Measurements from ENCODE around the gene RAB24. TPM values are rescaled to one million over a fixed set of nuclear protein-coding genes. Genes with fewer than 3 reads are reported as not detected.
"Not testable (repeated sequence)": the region's sequence is repeated elsewhere in the genome, so short reads cannot be mapped to it uniquely, and the experiment has no call there.

The RAB24 gene
- 21.6 TPM for total RNA-seq
- long read RNA-seq, transcript RAB24-201 (8 exons, 1,311 nt) = major isoform, 24 of 40 reads
- long read RNA-seq, transcript RAB24-206 (7 exons, 1,820 nt) = minor isoform, 8 of 40 reads
- long read RNA-seq, partial matches to known transcripts = 2 of 40 reads
- long read RNA-seq, other reads (novel, unspliced or antisense) = 4 of 40 reads

DNA sequence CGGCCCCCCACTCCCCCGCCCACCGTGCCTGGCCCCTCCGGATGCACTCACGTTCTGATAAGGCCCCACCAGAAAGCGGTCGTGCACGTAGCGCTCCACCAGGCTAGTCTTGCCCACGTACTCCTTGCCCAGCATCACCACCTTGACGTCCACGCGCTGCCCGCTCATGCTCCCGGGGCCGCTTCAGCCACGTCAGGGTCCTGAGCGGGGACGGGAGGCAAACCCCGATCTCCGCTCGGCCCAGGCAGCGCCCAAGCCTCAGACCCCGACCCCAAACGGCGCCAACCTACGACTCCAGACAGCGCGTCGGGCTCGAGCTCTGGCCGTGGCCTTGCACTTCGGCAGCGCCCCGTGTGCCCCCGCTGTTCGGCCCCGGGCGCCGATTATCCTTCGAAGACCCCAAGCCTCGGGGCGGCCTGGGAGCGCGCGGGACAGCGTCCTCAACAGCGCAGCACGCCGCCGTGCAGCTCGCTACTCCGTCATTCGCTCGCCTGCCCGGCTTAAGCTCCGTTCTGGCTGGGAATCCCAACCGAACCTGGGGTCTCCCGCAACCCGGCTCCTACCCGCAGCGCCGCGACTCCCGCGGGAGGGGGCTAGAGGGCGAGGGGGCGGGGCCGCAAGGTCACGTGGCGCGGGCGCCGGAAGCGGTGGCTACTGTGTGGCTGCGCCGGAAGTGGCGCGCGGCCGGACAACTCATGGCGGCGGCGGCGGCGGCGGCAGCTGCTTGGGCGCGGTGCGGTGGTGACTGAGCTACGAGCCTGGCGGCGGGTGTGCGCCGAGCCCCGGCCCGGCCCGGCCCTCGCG, at the start of gene RAB24, which contains the start of gene PRELID1:
TSS of gene RAB24 (minus strand) at position 599 of the 804 bp plus-strand sequence. CDS start at position 168, 431 bp downstream.
TSS of gene PRELID1 (plus strand) at position 679 of the 804 bp plus-strand sequence. CDS start 187 bp downstream, outside the sequence.
- DNase-seq = peak; percentile 95
- intact Hi-C loops (cut with micrococcal nuclease) = no loop called here
- ATAC-seq = peak; percentile 86

DNA sequence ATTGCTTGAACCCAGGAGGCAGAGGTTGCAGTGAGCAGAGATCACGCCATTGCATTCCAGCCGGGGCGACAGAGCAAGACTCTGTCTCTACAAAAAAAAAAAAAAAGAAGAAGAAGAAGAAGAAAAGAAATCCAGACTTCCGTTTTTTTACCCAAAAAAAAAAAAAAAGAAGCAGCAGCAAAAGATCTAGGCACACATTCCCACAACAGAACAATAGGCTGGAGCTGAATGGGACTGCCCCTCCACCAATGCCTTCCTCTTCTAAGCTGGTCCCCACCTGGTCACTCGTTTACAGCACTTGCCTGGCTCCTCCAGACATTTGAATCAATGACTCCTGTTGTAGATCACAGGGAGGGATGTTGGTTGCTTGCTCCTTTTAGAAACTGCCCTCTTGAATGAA, 49.6 kb upstream of the RAB24 start:
- ATAC-seq (no peak), DNase-seq (no peak)
- intact Hi-C loops (cut with micrococcal nuclease) = no loop called here

DNA sequence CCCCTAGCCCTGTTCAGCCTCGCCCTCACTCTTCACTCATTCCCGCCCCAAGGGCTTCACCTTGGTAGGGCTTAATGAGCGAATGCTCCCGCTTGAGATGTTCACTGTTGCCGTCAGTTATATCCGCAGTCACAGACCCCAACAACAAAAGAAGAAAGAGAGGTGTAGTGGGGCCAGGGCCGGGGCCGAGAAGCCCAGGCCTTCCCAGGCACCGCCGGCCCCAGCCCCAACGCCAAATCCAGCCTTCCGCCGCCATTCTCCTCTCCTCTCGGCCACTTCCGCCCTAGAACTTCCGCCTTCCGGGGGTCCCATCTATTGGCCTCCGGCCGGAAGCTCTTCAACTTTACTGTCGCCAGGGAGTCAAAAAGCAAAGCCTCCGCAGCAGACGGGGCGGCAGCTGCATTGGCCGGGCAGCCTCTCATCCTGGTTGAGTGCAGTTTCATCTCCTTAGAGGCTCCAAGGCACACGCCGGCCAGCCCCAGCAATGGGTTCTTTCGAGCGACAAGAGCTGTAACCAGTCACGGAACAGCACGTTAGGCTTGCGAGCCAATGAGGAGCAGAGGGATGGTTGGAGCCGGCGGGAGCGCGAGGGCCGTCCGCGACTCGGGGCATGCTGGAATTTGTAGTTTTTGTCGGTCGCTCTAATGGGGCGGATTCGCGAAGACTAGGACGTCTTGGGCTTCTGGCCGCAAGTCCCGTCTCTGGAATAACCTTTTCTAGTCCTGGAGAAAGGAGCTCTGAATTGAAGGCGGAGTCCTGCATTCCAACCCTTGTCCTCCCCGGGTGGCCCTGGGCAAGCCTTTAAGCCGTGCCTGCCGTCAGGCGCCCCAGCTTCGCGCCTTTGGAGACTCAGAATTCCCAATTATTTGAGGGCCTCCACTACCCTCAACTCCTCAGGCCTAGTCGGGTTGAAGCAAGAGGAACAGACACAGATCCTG, 48.1 kb upstream of the RAB24 start, which contains the start of gene LMAN2:
TSS of gene LMAN2 (minus strand) at position 277 of the 938 bp plus-strand sequence. CDS start at position 256, 21 bp downstream.
- DNase-seq = peak; percentile 93
- intact Hi-C loops (cut with micrococcal nuclease) = no loop called here
- ATAC-seq = peak; percentile 99

DNA sequence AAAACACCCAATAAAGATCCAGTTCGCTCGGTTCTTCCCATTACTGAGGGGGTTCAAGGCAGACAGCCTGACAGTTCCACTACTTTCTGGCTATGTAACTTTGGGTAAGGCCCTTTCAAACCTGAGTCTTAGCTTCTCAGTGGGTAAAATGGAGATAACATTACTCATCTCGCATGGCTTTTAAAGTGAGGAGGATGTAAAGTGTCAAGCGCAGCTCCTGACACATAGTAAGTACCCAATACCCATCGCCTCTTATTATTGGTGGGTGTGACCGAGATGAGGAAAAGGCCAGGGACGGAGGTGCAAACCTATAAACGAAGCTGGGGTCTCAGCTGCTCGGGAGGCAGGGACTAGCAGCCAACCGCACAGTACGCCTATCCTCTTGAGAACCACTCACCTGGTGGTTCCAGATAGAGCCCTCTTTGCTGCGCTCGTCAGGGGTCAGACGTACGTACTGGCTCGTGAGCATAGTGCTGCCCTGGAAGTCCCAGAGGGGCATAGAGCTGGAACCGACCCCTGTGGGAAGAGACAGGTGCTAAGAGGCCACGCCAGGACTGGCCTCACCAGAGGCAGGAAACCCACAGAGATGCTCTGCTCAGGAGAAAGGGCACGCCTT, 47.4 kb upstream of the RAB24 start:
- no peak for ATAC-seq
- peak; percentile 30 for DNase-seq
- intact Hi-C loops (cut with micrococcal nuclease) = no loop called here

DNA sequence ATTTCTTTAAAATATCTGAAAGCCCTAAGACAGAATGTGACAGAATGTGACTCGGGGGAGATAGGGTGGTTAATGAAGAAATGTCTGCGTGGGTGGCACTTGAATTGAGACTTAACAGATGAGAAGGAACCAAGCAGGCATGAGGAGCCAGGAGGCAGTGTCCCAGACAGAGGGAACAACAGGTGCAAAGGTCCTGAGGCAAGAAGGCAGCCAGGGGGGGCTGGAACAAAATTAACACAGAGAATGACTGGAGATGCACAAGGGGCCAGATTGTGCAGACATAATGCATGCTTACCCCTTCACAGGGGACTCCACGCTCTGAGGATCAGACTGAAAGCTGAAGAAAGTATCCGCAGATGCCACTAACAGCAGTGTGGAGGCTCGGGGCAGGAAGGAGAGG, 46.2 kb upstream of the RAB24 start:
- intact Hi-C loops (cut with micrococcal nuclease) = no loop called here
- DNase-seq (no peak), ATAC-seq (no peak)

DNA sequence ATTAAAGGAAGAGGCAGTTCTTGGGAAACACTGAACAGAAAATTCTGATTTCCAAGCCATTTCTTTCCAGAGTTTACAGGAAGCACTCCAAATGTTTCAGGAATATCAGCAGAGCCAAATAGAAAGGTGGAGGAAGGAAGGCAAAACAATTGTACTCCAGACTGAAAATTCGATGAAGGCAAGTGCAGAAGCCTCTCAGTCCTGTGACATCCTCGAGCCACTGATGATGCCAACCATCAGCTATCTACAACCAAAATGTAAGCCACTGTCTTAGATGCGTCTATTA, 45.8 kb upstream of the RAB24 start:
- no peak for ATAC-seq
- intact Hi-C loops (cut with micrococcal nuclease) = no loop called here
- no peak for DNase-seq

DNA sequence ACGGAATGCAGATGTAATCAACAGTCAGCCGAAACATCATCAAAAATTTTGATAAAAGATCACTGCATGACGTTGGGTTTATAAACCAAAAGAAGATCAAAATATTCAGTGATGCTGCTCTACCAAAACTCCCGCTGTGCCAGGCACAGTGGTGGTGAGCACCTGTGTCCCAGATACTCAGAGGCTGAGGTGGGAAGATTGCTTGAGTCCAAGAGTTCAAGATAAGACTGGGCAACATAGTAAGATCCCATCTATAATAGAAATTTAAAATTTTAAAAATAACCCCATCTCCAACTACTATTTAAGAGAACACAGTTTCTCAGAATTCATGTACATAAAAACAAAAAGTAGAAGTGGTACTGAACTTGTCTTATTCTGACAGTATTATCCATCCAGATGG, 44.2 kb upstream of the RAB24 start:
- DNase-seq = no peak
- intact Hi-C loops (cut with micrococcal nuclease) = no loop called here

DNA sequence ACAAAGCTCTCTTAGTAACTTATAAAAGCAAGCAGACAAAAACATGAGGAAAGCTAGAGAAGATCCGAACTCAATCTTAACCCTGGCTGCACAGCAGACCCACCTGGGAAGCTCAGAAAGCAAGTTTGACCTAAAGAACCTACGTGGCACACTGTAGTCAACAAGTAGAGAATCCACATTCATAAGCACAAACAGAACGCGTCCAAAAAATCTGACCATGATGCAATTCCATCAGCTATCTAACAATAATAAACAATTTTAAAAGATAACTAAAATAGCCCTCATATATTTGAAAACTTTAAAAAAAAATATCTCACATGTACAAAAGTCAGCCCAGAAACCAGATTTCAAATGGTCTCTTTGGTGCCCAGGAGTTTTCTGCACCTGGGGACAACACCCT, 43.3 kb upstream of the RAB24 start:
- intact Hi-C loops (cut with micrococcal nuclease) = no loop called here
- DNase-seq = no peak
- no peak for ATAC-seq

More for the DNA sequence above, 44.2 kb upstream of the RAB24 start:
- ATAC-seq = no peak

DNA sequence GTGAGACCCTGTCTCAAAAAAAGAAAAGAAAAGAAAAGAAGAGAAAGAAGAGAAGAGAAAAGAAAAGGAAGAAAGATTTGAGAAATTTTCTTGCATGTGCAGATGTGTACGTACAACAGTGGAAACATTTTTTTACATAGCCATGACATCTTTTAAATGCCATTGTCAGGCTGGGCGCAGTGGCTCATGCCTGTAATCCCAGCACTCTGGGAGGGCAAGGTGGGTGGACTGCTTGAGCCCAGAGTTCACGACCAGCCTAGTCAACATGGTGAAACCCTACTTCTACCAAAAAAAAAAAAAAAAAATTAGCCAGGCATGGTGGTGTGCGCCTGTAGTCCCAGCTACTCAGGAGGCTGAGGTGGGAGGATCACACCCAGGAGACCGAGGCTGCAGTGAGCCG, 41.4 kb upstream of the RAB24 start:
- no peak for ATAC-seq
- no peak for DNase-seq
- intact Hi-C loops (cut with micrococcal nuclease) = no loop called here

DNA sequence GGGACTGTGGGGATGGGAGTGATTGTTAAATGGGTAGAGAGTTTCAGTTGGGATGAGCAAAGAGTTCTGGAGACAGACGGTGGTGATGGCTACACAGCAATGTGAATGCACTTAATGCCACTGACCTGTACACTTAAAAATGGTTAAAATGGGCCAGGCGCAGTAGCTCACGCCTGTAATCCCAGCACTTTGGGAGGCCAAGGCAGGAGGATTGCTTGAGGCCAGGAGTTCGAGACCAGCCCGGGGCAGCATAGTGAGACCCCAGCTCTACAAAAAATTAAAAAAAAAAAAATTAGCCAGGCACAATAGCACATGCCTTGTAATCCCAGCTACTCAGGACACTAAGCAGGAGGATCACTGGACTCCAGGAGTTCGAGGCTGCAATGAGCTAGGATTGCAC, 40.3 kb upstream of the RAB24 start:
- intact Hi-C loops (cut with micrococcal nuclease) = no loop called here
- no peak for ATAC-seq
- DNase-seq = no peak

DNA sequence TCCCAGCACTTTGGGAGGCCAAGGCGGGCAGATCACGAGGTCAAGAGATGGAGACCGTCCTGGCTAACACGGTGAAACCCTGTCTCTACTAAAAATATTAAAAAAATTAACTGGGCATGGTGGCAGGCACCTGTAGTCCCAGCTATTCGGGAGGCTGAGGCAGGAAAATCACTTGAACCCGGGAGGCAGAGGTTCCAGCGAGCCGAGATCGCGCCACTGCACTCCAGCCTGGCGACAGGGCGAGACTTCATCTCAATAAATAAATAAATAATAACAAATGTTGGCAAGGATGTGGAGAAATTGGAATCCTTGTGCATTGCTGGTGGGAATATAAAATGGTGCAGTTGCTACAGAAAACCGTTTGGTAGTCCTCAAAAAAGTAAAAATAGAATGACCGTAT, 39.5 kb upstream of the RAB24 start:
- ATAC-seq, DNase-seq: not testable (repeated sequence)

DNA sequence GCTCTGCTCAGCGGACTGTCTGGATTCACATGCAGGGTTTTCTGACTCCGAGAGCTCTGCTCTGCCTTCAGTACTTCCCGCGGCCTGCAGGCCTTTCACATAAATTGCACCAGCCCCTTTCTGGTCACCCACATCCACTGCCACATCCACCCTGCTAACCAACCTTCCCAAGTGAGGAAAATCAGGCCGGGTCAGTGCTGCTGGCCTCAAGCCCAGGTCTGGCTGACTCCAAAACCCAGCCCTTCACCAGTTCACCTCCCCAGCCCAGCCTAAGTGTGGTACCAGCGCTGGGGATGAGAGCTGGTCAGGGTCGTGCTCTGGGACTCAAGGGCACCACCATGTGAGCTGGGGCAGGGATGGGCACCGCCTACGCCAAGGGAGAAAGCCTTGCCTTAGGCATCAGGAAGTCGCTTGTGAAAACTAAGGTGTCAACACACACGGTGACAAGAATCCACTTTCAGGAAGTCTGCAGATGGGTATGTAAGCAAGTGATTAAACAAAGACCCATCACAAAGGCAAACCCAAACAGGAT, 35.7 kb upstream of the RAB24 start:
- no peak for ATAC-seq
- intact Hi-C loops (cut with micrococcal nuclease) = no loop called here
- DNase-seq = no peak

More for the DNA sequence above, 39.5 kb upstream of the RAB24 start:
- intact Hi-C loops (cut with micrococcal nuclease) = not testable (repeated sequence)

DNA sequence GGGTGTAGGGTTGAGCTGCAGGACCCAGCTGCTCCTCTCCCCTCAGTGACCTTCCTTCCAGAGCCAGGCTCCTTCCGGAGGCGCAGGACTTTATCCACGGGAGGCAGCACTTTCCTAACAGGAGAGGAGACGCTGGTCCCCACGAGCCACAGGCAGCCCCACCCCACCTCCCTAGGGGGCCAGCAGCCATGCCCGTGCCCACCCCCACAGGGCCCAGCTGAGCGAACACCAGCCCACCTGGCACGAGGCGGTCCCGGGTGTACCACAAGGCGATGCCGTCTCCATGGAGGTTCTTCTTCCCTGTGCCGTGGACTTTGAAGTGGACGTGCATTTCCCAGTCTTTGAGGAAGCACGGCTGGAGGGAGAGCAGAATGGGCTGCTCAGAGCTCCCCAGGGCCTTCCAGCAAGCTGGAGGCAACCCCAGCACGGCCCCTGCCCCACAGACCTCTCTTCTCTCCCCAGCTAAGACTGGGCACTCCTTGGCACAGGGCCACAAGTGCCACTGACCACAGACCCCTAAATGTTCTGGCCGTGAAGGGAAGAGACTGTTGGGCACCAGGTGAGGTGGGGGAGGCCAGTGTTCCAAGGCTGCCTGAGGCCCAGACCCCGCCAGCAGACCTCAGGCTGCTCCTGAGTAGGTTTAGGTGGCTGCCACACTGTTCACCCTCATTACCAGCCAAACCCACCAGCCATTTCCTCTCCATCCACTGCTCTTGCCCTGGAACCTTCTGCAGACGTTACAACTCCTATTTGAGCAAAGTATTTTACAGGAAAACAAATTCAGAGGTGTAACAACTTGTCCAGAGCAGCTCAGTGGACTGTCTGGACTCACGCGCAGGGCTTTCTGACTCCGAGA, 35.0 kb upstream of the RAB24 start:
- intact Hi-C loops (cut with micrococcal nuclease) = no loop called here
- DNase-seq (no peak), ATAC-seq (no peak)

DNA sequence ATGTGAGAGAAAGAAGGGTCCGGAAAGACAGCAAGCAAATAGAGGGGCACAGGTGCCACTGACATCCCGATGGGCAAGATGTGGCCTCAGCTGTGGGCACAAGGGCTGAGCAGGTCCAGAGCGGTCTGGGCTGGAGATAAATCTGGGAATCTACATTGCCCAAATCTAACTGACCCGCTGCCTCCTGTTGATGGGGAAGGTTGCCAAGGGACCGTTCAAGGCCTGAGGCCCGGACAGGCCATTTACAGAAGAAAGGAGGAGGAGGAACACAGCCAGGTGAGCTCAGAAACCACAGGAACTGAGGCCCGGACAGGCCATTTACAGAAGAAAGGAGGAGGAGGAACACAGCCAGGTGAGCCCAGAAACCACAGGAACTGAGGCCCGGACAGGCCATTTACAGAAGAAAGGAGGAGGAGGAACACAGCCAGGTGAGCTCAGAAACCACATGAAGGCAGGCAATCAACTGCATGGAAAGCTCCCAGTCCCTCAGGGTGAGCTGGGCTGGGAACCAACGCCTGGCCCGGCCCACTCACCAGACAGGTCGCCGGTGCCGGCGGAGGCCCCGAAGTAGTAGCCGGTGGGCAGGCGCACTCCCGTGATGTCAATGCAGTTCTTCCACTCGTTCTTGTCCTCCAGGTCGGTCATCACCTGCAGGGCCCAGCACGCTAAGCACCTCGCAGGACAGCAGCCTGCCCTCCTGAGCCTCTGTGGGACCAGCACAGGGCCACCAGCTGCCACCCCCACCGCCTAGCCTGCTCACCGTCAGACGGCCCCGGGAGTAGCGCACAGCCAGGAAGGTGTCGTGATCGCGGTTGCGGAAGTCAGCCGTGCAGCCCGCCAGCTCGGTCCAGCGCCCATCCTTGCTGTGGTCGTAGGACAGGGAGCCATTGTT, 33.3 kb upstream of the RAB24 start:
- ATAC-seq = no peak
- DNase-seq = no peak
- intact Hi-C loops (cut with micrococcal nuclease) = no loop called here

DNA sequence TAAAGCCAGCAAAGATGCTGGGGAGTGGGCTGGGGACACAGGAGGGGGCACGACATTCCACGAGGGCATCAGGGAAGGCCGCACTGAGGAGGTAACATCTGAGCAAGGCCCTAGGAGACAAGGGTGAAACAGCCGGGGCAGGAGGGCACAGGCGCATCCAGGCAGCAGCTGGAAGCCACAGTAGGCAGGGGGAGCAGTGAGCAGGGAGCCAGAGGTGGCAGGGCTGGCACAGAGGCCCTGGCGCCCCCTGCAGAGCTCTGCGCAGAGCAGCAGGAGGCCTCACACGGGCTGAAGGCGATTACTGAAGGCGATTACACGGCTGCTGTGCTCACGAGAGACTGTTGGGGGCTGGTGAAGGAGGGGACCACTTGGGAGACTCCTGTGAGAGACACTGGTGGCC, 32.6 kb upstream of the RAB24 start:
- peak; percentile 8 for ATAC-seq
- no peak for DNase-seq
- intact Hi-C loops (cut with micrococcal nuclease) = no loop called here

DNA sequence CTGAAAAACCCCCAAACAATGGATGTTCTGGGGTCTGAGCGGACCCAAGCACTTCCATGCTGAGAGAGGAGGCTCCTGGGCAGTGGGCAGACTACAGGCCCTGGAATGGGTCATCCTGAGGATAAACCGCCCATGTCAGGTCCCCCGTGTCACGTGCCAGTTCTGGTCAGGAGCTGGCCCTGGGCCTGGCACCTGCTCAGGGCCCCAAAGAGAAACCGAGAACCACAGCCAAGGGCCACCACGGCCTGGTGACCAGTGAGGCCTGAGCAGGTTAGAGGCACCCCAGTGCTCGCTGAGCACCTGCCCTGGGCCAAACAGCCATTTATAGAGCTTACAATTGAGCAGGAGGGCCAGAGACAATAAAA, 32.2 kb upstream of the RAB24 start:
- peak; percentile 69 for ATAC-seq

More for the DNA sequence above, 32.2 kb upstream of the RAB24 start:
- intact Hi-C loops (cut with micrococcal nuclease) = no loop called here
- DNase-seq = no peak
